Mesenchymal stem cell (in vitro differentiated cells and primary cell): ENCODE data around the gene BRICD5. TPM values are rescaled to one million over a fixed set of nuclear protein-coding genes. Genes with fewer than 3 reads are reported as not detected.
A peak's percentile ranks its signal among the peaks of the same experiment; 100 is the strongest.
"Not testable (repeated sequence)": the region's sequence is repeated elsewhere in the genome, so short reads cannot be mapped to it uniquely, and the experiment has no call there.

Experiments
- DNase-seq: peaks from one replicate; pipeline ENCODE4 v3.0.0-alpha.2; 2013
- H2AFZ ChIP-seq: one replicate; pipeline ENCODE4 v1.6.1; 2013; ENCODE audit warnings: low read depth, mild to moderate bottlenecking, control low read depth, inconsistent platforms, low read length, moderate library complexity
- H2AK5ac ChIP-seq: 2 replicates; pipeline ENCODE4 v1.6.1; 2013; ENCODE audit warnings: low read length, moderate library complexity, mild to moderate bottlenecking, inconsistent platforms; ENCODE audit not compliant: severe bottlenecking
- H2BK120ac ChIP-seq: one replicate; pipeline ENCODE4 v1.6.1; 2013; ENCODE audit warnings: low read depth, mild to moderate bottlenecking, inconsistent platforms, low read length, moderate library complexity
- H2BK12ac ChIP-seq, 2 experiments: one replicate each; pipeline ENCODE4 v1.6.1; 2013; ENCODE audit warnings: inconsistent platforms in 2 of 2, low read length in 2 of 2, mild to moderate bottlenecking in 2 of 2, moderate library complexity in 2 of 2, control low read depth in 1 of 2
- H2BK15ac ChIP-seq: one replicate; pipeline ENCODE4 v1.6.1; 2013; ENCODE audit warnings: mild to moderate bottlenecking, low read depth, inconsistent platforms; ENCODE audit not compliant: poor library complexity, severe bottlenecking
- H2BK5ac ChIP-seq: 2 replicates; pipeline ENCODE4 v1.6.1; 2013; ENCODE audit warnings: low read depth, mild to moderate bottlenecking, low read length, control low read depth, inconsistent platforms; ENCODE audit not compliant: poor library complexity, severe bottlenecking
- H3K14ac ChIP-seq, 2 experiments: one replicate each; pipeline ENCODE4 v1.6.1; 2013; ENCODE audit warnings: inconsistent platforms in 2 of 2, low read length in 2 of 2, control low read depth in 1 of 2, mild to moderate bottlenecking in 1 of 2, moderate library complexity in 1 of 2
- H3K18ac ChIP-seq, 2 experiments: one replicate each; pipeline ENCODE4 v1.6.1; 2013; ENCODE audit warnings: inconsistent platforms in 2 of 2, low read length in 2 of 2, control low read depth in 1 of 2, low read depth in 1 of 2, mild to moderate bottlenecking in 1 of 2
- H3K23ac ChIP-seq, 2 experiments: one replicate each; pipeline ENCODE4 v1.6.1; 2013; ENCODE audit warnings: inconsistent platforms in 2 of 2, low read length in 2 of 2, mild to moderate bottlenecking in 2 of 2, moderate library complexity in 2 of 2, control low read depth in 1 of 2
- H3K27ac ChIP-seq: 2 replicates; pipeline ENCODE4 v1.5.1; 2013; ENCODE audit warnings: mild to moderate bottlenecking, moderate library complexity, low read length, control low read depth, inconsistent platforms; ENCODE audit not compliant: poor library complexity, severe bottlenecking
- H3K27me3 ChIP-seq, 2 experiments: 2 replicates each; pipeline versions ENCODE4 v1.6.1 to v1.7.0; 2013; ENCODE audit warnings: low read length in 2 of 2, mild to moderate bottlenecking in 2 of 2, moderate library complexity in 2 of 2, control low read depth in 1 of 2, inconsistent platforms in 1 of 2; ENCODE audit not compliant: control insufficient read depth in 1 of 2, insufficient read depth in 1 of 2
- H3K36me3 ChIP-seq, 2 experiments: 2 replicates each; pipeline versions ENCODE4 v1.6.1 to v1.7.0; 2013; ENCODE audit warnings: low read length in 2 of 2, control low read depth in 1 of 2, inconsistent platforms in 1 of 2, low read depth in 1 of 2, mild to moderate bottlenecking in 1 of 2; ENCODE audit not compliant: insufficient read depth in 2 of 2, control insufficient read depth in 1 of 2
- H3K4ac ChIP-seq, 2 experiments: one replicate each; pipeline ENCODE4 v1.6.1; 2013; ENCODE audit warnings: inconsistent platforms in 2 of 2, low read length in 2 of 2, mild to moderate bottlenecking in 2 of 2, moderate library complexity in 2 of 2, control low read depth in 1 of 2, low read depth in 1 of 2
- H3K4me1 ChIP-seq: 2 replicates; pipeline ENCODE4 v1.6.1; 2013; ENCODE audit warnings: low read depth, low read length, control low read depth; ENCODE audit not compliant: control insufficient read depth, insufficient read depth
- H3K4me2 ChIP-seq: 2 replicates; pipeline ENCODE4 v1.6.1; 2013; ENCODE audit warnings: low read length, mild to moderate bottlenecking, inconsistent platforms; ENCODE audit not compliant: poor library complexity, severe bottlenecking
- H3K4me3 ChIP-seq, 2 experiments: 2 replicates each; pipeline versions ENCODE4 v1.5.1 to v1.7.0; 2013; ENCODE audit warnings: low read length in 2 of 2, mild to moderate bottlenecking in 2 of 2, control low read depth in 1 of 2, low read depth in 1 of 2; ENCODE audit not compliant: insufficient read depth in 1 of 2
- H3K79me1 ChIP-seq: replicated peaks from 2 replicates; pipeline ENCODE4 v1.6.1; 2013; ENCODE audit warnings: mild to moderate bottlenecking, control low read depth, low read length, inconsistent platforms; ENCODE audit not compliant: poor library complexity, severe bottlenecking
- H3K9ac ChIP-seq: 2 replicates; pipeline ENCODE4 v1.7.0; 2013; ENCODE audit warnings: mild to moderate bottlenecking, low read length, moderate library complexity
- H3K9me3 ChIP-seq: 2 replicates; pipeline ENCODE4 v1.7.0; 2013; ENCODE audit warnings: mild to moderate bottlenecking, low read length; ENCODE audit not compliant: control insufficient read depth
- H4K8ac ChIP-seq: one replicate; pipeline ENCODE4 v1.6.1; 2013; ENCODE audit warnings: inconsistent platforms, mild to moderate bottlenecking, low read length, moderate library complexity
- H4K91ac ChIP-seq: one replicate; pipeline ENCODE4 v1.6.1; 2013; ENCODE audit warnings: mild to moderate bottlenecking, low read length, inconsistent platforms
- WGBS: methylation state at CpG from one replicate; pipeline ENCODE4 v1.1.7; 2013; ENCODE audit warnings: mixed read lengths; 5-methylcytosine and 5-hydroxymethylcytosine counted together
- polyA plus RNA-seq, 2 experiments: library from polyadenylated mRNA; stranded (reverse); fragments of 200-250 nt; gene quantifications; one replicate each; pipeline ENCODE4 v1.2.3, GENCODE V29; 2013

BRICD5 gene
- 1.4 TPM for polyA plus RNA-seq (2013, experiment 1 of 2)
- polyA plus RNA-seq (2013, experiment 2 of 2): 2.1 TPM

DNA sequence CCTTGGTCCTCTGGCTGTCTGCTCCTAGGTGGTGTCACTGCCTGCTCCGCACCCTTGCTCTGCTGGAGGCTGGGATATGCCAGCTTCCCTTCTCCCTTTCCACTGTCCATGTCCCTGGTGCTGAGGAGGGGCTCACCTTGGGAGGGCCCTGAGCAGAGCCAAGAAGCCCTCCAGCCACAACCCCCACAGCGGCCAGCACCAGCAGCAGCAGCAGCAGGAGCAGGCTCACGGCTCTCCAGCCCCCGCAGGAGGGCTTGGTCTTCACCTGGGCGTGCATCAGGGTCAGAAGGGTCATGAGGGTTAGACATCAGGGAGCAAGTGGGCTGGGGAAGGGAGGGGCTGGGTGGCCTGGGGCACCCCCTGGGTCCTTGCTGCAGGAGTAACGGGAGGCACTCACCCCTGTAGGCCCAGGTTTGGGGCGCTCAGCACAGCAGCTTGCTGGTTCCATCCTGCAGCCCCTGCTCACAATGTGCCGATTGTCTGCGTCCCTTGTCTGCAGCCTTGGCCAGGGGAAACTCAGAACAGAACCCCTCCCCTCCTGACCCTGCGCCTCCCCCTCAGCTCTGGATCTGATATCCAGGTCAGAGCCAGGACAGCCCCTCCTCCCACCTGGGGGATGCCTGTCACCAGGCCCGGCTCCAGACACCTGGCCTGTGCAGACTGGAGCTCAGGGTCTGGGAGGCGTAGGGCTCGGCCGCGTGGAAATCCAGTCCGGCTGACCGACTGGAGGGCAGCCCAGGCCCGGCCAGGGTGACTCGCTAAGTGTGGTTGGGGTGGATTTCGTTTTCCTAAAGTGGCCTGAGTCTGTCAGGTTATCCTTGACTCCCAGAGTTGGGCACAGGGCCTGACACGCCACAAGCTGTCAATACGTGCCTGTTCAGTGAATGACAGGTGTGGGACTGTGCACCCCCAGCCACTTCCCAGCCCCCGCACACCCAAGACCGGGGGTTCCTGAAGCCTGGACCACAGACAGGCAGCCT, at the start of gene BRICD5:
BRICD5 (minus strand) TSS at position 478 of the 980 bp plus-strand sequence; CDS start at position 448, 30 bp downstream.
- H3K18ac ChIP-seq: no peak within 1 kb of the TSS
- no peaks in the 10 kb centered on the region for H3K27me3 ChIP-seq
- H3K23ac ChIP-seq: no peak within 1 kb of the TSS
- H4K8ac ChIP-seq: peak within 1 kb of the TSS; percentile 19
- no peak within 1 kb of the TSS for H2AFZ ChIP-seq
- no peak within 1 kb of the TSS for H3K4ac ChIP-seq
- H2BK15ac ChIP-seq: no peak within 1 kb of the TSS
- no peak for DNase-seq
- no peak within 1 kb of the TSS for H2AK5ac ChIP-seq
- peaks cover 38% of the 10 kb centered on the region for H3K79me1 ChIP-seq
- H3K4me1 ChIP-seq: peaks cover 48% of the 10 kb centered on the region
- no peak within 1 kb of the TSS for H2BK12ac ChIP-seq
- no peak within 1 kb of the TSS for H3K4me2 ChIP-seq
- 75% methylated on average over 23 of the region's 24 CpGs for WGBS
- H3K9me3 ChIP-seq: no peaks in the 10 kb centered on the region
- H3K9ac ChIP-seq: peak within 1 kb of the TSS; percentile 29
- H3K4me3 ChIP-seq: no peak within 1 kb of the TSS
- H3K36me3 ChIP-seq: peaks cover 31 to 67% of the 10 kb centered on the region in 2 experiments
- H2BK120ac ChIP-seq: no peak within 1 kb of the TSS
- no peak within 1 kb of the TSS for H2BK5ac ChIP-seq
- H3K27ac ChIP-seq: no peak within 1 kb of the TSS
- H3K14ac ChIP-seq: no peak within 1 kb of the TSS
- H4K91ac ChIP-seq: peak within 1 kb of the TSS; percentile 47

DNA sequence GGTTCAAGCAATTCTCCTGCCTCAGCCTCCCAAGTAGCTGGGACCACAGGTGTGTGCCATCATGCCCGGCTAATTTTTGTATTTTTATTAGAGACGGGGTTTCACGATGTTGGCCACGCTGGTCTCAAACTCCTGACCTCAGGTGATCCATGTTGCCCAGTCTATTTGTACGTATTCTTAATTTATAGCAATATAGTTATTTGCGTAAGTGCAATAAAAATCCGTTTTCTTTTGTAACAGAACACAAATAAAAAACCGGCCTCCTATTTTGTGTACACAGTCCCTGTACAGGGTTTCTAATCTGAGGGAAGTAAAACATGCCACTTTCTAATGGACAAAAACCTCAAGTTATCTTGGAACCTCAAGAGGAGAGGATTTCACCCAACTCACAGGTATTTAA, 49.6 kb upstream of the BRICD5 start:
- Histone ChIP-seq H2BK15ac (no peak overlapping the region), H3K36me3 (peaks cover 63 to 92% of the 10 kb centered on the region in 2 experiments), H2BK5ac (no peak overlapping the region), H3K9me3 (no peaks in the 10 kb centered on the region), H3K9ac (no peak overlapping the region), H3K4me3 (no peak overlapping the region), H3K23ac (no peak overlapping the region), H2BK120ac (no peak overlapping the region), H3K27me3 (no peaks in the 10 kb centered on the region), H4K91ac (no peak overlapping the region), H2BK12ac (no peak overlapping the region), H3K79me1 (peaks cover 15% of the 10 kb centered on the region), H3K14ac (no peak overlapping the region), H4K8ac (no peak overlapping the region), H2AK5ac (no peak overlapping the region), H3K27ac (no peak overlapping the region), H3K4me2 (no peak overlapping the region), H3K4ac (no peak overlapping the region), H2AFZ (no peak overlapping the region), H3K18ac (no peak overlapping the region), H3K4me1 (peaks cover 1% of the 10 kb centered on the region)
- WGBS: 97% methylated on average over 5 of the region's 8 CpGs
- DNase-seq: no peak

DNA sequence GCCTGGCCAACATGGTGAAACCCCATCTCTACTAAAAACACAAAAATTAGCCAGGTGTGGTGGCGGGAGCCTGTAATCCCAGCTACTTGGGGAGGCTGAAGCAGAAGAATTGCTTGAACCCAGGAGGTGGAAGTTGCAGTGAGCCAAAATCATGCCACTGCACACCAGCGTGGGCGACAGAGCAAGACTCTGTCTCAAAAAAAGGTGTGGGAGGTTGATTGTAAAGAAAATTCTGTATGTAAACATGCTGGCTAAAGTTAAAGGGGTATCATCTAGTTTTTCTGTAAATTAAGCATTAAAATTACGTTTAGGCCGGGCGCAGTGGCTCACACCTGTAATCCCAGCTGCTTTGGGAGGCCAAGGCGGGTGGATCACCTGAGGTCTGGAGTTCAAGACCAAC, 47.9 kb upstream of the BRICD5 start:
- not testable (repeated sequence) for H2BK12ac ChIP-seq, DNase-seq
- H3K79me1 ChIP-seq: peaks cover 19% of the 10 kb centered on the region

DNA sequence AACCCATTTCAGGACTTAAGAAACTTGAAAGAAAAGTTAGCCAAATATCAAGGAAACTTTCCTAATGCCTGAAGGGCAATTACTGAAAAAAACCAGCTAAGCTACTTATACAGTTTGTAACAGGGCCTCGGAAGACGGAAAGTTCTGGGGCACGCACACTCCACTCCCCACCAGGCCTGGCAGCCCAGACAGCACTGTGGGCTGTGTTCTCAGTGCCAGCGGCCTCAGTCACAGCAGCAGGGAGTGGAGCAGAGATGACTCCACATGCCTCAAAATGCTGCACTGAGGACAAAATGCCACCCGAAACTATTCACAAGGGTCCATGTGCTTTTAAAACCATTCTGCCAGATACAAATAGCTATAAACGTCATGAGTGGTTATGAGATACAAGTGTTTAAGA, 47.1 kb upstream of the BRICD5 start:
- Histone ChIP-seq H4K8ac (no peak overlapping the region), H2AK5ac (no peak overlapping the region), H2BK120ac (no peak overlapping the region), H3K79me1 (peaks cover 19% of the 10 kb centered on the region), H3K27me3 (no peaks in the 10 kb centered on the region), H3K9ac (no peak overlapping the region), H3K4ac (no peak overlapping the region), H3K4me2 (no peak overlapping the region), H3K9me3 (no peaks in the 10 kb centered on the region), H3K18ac (no peak overlapping the region), H3K4me1 (peaks cover 2% of the 10 kb centered on the region), H2BK12ac (no peak overlapping the region), H3K4me3 (no peak overlapping the region), H3K14ac (no peak overlapping the region), H2BK5ac (no peak overlapping the region), H2AFZ (no peak overlapping the region), H4K91ac (no peak overlapping the region), H3K23ac (no peak overlapping the region), H2BK15ac (no peak overlapping the region), H3K27ac (no peak overlapping the region), H3K36me3 (peaks cover 73 to 96% of the 10 kb centered on the region in 2 experiments)
- no peak for DNase-seq
- 93% methylated on average over 5 of the region's 6 CpGs for WGBS

More for the DNA sequence above, 47.9 kb upstream of the BRICD5 start:
- H3K4ac ChIP-seq, H4K8ac ChIP-seq, H3K27me3 ChIP-seq, H3K4me1 ChIP-seq, H2AFZ ChIP-seq, H2BK15ac ChIP-seq, H3K4me2 ChIP-seq, H3K9ac ChIP-seq, H2AK5ac ChIP-seq, H2BK5ac ChIP-seq, H2BK120ac ChIP-seq, H3K14ac ChIP-seq, H3K27ac ChIP-seq, H4K91ac ChIP-seq, H3K18ac ChIP-seq, H3K23ac ChIP-seq, H3K4me3 ChIP-seq, H3K9me3 ChIP-seq: not testable (repeated sequence)
- 98% methylated on average over 7 of the region's 7 CpGs for WGBS
- peaks cover 72 to 96% of the 10 kb centered on the region in 2 experiments for H3K36me3 ChIP-seq
